ENCODE data around the gene STAMBP. TPM values are rescaled to one million over a fixed set of nuclear protein-coding genes. Genes with fewer than 3 reads are reported as not detected.
"Not testable (repeated sequence)": the region's sequence is repeated elsewhere in the genome, so short reads cannot be mapped to it uniquely, and the experiment has no call there.

The STAMBP gene
- polyA plus RNA-seq (ENCODE audit: insufficient read length), result 63.8 TPM
- long read RNA-seq, donor 1, full-length matches to known transcripts, result 2 of 11 reads
- long read RNA-seq, donor 1, partial matches to known transcripts, result 9 of 11 reads
- long read RNA-seq, donor 1, other reads (novel, unspliced or antisense), result 0 of 11 reads
- long read RNA-seq, donor 2, full-length matches to known transcripts, result 6 of 6 reads
- long read RNA-seq, donor 2, partial matches to known transcripts, result 0 of 6 reads
- long read RNA-seq, donor 2, other reads (novel, unspliced or antisense), result 0 of 6 reads
- long read RNA-seq, donor 3, full-length matches to known transcripts, result 4 of 4 reads
- long read RNA-seq, donor 3, partial matches to known transcripts, result 0 of 4 reads
- long read RNA-seq, donor 3, other reads (novel, unspliced or antisense), result 0 of 4 reads
- long read RNA-seq, donor 4, result 0 reads
- long read RNA-seq, donor 5, full-length matches to known transcripts, result 10 of 15 reads
- long read RNA-seq, donor 5, partial matches to known transcripts, result 5 of 15 reads
- long read RNA-seq, donor 5, other reads (novel, unspliced or antisense), result 0 of 15 reads
- long read RNA-seq, donor 6, full-length matches to known transcripts, result 3 of 28 reads
- long read RNA-seq, donor 6, partial matches to known transcripts, result 25 of 28 reads
- long read RNA-seq, donor 6, other reads (novel, unspliced or antisense), result 0 of 28 reads
- long read RNA-seq, donor 7, full-length matches to known transcripts, result 6 of 11 reads
- long read RNA-seq, donor 7, partial matches to known transcripts, result 5 of 11 reads
- long read RNA-seq, donor 7, other reads (novel, unspliced or antisense), result 0 of 11 reads
- long read RNA-seq, donor 8, full-length matches to known transcripts, result 7 of 7 reads
- long read RNA-seq, donor 8, partial matches to known transcripts, result 0 of 7 reads
- long read RNA-seq, donor 8, other reads (novel, unspliced or antisense), result 0 of 7 reads

DNA sequence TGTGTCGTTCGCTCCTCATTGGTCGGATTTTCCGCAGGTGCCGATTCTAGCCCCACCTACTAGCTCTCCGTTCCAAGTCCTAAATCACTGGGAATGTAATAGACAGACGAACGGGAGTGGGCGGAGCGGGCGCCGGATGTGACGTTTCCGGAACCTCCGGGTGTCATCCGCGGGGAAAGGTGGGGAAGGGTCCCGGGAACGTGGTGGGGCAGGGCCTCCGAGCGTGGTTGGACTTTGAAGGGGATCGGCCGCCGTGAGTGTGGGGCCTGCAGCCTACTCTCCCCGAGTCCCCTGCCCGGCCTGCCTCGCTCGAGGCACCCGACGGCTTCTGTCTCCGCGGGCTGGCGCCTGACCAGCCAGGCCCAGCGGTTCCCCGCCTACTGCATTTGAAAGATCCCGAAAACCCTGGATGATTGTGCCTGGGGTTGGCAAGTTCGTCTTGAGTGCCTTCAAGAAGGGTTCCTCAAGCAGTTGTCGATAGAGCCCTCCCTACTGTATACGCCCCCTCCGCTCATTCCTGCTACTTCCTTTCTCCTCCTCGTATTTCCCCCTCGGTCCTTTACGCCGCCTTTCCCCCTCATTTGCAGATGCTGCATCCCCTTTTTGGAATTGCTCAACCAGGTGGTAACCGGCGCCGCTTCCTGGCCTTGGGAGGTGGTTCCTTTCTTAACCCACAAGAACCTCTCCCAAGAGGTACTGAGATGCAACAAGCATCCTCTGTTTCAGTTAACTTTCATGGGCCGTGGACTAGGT, at the start of gene STAMBP:
STAMBP (plus strand) TSS at position 144 of the 753 bp plus-strand sequence. CDS start 1,896 bp downstream, outside the sequence.
- peak; percentile 97 for DNase-seq

- DNase-seq, result peak; percentile 97
Measured at GRCh38 chr2:73779467-73780236, 49.1 kb upstream of the STAMBP start, which contains the start of gene DUSP11. Gene DUSP11 (minus strand): TSS chr2:73780103. CDS start chr2:73779974, 129 bp downstream.

DNA sequence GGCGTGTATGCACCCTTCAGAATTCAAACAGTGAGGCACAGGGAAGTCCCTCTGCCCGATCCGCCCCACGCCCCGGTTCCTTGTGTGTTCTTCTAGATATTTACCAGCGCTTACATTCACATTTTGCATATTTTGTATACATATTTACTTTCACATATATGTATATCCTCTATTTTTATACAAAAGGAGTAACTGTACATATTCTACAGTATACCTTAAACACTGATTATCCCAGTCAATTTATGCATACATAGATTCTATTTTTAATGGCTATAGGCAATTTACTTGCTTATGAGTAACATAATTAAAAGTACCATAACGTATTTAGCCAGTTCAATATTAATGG, 48.6 kb upstream of the STAMBP start:
- no peak for DNase-seq

DNA sequence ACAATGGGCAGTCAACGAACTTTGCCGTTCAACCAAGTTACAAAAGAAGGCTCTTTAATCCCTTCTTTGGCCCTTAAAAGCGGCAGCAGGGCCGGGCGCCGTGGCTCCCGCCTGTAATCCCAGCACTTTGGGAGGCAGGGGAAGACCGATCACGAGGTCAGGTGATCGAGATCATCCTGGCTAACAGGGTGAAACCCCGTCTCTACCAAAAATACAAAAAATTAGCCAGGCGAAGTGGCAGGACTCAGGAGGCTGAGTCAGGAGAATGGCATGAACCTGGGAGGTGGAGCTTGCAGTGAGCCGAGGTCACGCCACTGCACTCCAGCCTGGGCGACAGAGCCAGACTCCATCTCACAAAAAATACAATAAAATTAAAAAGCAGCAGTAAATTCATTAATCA, 45.4 kb upstream of the STAMBP start:
- DNase-seq, result not testable (repeated sequence)

GRCh38 chr2:73783883-73784282, 44.9 kb upstream of the STAMBP start, which contains the start of gene C2orf78:
Gene C2orf78 (plus strand): TSS chr2:73784183. CDS start chr2:73784310, 127 bp downstream.
- not testable (repeated sequence) for DNase-seq

DNA sequence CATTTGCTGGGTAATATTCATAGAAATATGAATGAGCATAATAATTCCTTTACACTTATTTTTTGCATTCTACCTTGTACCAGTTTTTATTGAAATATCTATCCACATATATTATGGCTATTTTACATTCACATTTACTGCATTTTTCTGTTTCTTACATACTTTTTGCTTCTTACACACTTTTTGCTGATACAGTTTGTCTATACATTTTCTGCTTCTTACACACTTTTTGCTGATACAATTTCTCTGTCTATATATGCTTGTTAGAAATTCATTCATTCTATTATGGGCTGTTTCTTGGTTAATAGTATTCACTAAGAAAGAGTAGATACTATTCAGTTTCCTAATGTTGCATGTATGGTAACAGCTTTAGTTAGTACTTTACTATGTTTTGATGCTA, 16.9 kb upstream of the STAMBP start:
- no peak for DNase-seq

DNA sequence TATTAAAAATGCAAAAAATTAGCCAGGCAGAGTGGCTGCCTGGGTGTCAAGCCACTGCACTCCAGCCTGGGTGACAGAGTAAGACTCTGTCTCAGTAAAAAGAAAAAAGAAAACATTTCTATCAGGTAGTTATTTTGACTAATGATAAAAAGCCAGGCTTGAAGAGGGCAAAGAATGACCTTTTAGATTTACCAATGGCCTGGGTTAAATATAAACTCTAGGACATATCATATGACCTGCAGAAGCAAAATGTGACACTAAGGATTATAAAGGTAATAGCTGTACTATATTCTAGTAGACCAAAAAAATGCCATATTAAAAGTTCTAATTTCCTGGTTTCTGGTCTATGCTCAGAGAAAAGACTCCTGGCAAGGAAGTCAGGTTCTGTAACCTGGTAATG, 16.1 kb upstream of the STAMBP start:
- DNase-seq, result no peak

DNA sequence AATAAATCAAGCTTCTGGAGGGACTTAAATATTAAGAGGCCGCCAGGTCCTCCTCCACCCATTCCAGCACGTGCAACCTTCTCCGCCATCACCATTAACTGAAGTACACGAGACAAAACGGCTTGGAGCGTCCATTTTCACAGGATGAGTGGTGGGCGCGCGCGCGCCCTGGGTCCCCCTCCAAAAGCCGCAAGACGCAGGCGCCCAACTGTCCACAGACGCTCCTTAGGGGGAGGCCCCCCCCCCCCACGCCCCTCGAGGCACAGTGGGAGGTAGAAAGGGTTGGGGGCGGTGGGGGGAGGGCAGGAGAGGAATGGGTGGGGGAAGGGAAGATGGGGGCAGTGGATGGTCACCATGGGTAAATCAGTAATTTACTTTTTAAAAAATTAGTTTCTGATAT, 10.5 kb upstream of the STAMBP start:
- DNase-seq, result no peak

GRCh38 chr2:73821227-73821626, 7.5 kb upstream of the STAMBP start:
- no peak for DNase-seq

- DNase-seq, result no peak
Measured at GRCh38 chr2:73821669-73822068, 7.1 kb upstream of the STAMBP start.

GRCh38 chr2:73822276-73822675, 6.5 kb upstream of the STAMBP start:
- DNase-seq, result no peak

- no peak for DNase-seq
Measured at GRCh38 chr2:73822991-73823390, 5.8 kb upstream of the STAMBP start.

DNA sequence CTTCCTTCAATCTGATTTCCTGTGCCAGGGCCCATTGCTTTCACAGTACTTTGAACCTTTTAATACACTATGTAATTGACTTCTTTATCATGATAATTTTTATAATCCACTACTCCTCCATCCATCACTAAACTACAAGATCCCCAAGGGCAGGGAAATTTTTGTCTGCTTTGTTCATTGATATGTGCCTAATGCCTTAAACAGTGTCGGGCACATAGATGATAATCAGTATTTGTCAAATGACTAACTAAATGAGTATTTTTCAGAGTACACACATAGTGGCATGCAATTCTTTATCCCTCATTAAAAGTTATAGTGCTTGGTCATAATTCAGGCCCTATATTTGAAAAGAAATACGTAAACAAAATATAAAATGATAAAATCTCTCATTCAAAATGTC, 5.3 kb upstream of the STAMBP start:
- DNase-seq, result no peak

DNA sequence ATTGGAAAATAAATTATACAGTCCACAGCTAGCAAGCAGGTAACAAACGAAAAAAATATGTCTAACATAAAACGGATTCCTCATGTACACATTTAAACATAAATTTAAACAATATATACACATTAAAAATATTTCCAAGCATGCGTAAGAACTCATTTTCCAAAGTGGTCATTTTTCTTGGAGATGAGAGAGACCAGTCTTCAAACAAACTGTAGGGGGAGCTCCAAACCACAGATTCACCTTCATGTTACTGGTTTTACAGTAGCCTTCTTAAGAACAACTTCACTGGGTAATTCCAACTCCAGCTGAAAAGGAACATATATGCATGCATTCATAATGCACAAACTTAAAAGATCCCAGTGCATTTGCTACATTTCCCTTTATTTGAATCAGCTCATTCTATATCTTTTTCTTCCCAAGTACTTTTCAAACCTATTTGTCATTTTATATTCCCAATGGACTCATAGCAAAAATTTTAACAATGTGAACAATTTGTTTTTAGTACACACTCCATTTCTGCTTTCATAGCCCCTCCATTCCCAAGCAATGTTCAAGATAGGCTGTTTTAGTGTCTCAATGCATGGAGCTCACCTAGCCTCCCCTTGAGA, 4.7 kb upstream of the STAMBP start:
- peak; percentile 77 for DNase-seq

- no peak for DNase-seq
Measured at GRCh38 chr2:73825408-73825807, 3.4 kb upstream of the STAMBP start.

DNA sequence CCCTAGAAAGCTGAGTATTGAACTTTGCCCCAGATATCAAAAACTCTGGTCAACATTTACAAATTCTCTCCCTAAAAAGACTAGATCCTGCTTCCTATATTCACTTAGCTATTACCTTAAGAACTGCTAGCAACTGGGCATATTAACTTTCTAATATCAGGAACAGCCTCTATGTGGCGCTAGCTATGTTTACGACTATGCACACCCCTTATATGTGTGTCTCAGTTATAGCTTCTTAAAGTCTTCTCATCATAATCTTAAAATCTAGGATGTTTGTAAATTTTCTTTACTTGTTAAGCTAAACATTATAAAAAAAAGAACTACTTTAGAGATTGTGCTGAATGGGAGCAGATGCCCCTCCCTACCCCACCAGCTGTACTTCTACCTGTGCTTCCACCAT, 1.7 kb upstream of the STAMBP start:
- DNase-seq, result no peak

DNA sequence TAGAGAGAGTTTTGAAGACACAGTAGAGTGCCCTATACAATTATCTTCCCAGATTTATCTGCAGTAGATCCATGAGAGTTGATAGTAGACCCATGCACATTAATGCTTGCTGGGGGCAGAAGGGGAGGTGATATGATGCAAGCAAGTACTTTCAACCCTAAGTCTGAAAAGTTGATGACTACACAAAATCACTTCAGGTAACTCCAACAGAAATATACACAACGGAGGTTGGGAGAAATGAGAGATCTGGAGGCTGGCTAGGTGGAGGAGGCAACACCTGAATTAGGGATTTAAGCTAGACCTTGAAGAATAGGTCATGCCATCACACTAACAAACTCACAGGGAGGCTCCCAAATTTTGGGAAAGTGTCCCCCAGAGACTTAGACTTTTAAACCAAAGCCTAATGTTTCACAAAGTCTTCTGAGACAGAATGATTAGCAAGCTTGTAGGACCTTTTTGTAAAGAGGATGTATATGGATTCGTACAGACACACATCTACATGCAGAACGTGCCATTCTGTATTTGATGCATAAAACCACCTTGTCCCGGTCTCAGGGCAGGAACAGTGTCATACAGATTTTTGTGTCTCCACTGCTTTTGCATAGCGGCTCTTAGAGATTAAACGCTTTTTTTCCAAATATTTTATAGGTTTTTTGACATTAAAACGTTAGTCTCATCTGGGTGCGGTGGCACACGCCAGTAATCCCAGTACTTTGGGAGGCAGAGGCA, 937 bp upstream of the STAMBP start:
- DNase-seq, result no peak

DNA sequence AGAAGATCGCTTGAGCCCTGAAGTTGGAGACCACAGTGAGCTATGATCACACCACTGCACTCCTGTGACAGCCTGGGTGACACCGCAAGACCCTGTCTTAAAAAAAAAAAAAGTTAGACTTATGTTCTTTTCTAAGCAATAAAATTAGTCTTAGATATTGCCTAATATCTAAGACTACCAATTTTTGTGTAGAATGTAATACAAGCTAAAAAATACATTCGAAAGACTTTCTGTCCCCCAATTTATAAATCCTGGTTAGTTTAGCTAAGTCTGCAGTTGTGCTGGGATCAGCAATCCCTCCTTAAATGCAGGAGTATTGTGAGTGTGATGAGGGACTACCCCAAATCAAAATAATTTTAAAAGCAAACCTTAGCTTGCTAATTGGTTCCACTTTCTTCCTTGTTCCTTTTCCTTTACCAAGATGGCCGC, 358 bp upstream of the STAMBP start:
- DNase-seq, result no peak

DNA sequence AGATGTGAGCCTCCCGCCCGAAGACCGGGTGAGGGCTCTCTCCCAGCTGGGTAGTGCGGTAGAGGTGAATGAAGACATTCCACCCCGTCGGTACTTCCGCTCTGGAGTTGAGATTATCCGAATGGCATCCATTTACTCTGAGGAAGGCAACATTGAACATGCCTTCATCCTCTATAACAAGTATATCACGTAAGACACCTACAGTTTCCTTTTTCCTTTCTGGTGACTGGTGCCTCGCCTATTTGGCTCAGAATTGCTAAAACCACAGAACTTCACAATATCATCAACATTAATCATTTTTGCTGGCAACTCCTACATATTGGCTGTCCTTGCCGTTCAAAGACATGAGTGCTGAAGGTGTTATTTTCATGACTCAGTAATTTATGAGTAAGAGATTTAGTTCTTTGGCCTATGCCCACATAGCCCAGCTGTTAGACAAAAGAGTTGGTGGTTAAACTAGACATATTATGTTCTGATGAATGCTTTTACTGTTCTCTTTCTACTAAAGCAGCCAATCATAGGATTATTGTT, 2.2 kb downstream of the STAMBP start:
- no peak for DNase-seq

GRCh38 chr2:73832930-73833329, 4.2 kb downstream of the STAMBP start:
- DNase-seq, result no peak
